ENCODE data around the gene CCNQ. TPM values are rescaled to one million over a fixed set of nuclear protein-coding genes. Genes with fewer than 3 reads are reported as not detected.

Gene CCNQ
- 24.4 and 28.2 TPM in 2 replicates for total RNA-seq
- 19.9 and 22.8 TPM in 2 replicates for polyA plus RNA-seq
- polyA plus RNA-seq (2012) = 25.2 and 30.4 TPM in 2 replicates
- polyA minus RNA-seq (ENCODE audit: low replicate concordance) = 44.1 and 48.3 TPM in 2 replicates

- no peaks in the 10 kb centered on the region for H3K36me3 ChIP-seq (ENCODE audit: control insufficient read depth, insufficient read depth, low read length)
- peaks cover 14% of the 10 kb centered on the region for H3K79me2 ChIP-seq (ENCODE audit: control insufficient read depth, insufficient read depth, low read length)
- TF ChIP-seq EZH2 (IDR thresholded peaks at IDR 0.05; ENCODE audit: low read length, missing control alignments) = no peak
- no peak for TF ChIP-seq CTCF (conservative IDR thresholded peaks at IDR 0.05 in 1 of 2, IDR thresholded peaks at IDR 0.05 in 1 of 2; ENCODE audit: low read depth in 1 of 2, low read length in 2 of 2)
- peak within 1 kb of the TSS; percentile 73 for H2AFZ ChIP-seq (ENCODE audit: low read length)
- peak; percentile 10 to 37 for DNase-seq (ENCODE audit: low read depth in 2 of 2)
- peak within 1 kb of the TSS; percentile 32 for H3K27ac ChIP-seq (ENCODE audit: insufficient read depth, low read length)
- H3K27me3 ChIP-seq (ENCODE audit: control insufficient read depth, insufficient read depth, low read length) = no peaks in the 10 kb centered on the region
- no peaks in the 10 kb centered on the region for H4K20me1 ChIP-seq (ENCODE audit: control insufficient read depth, extremely low read depth, insufficient read depth, low read length)
- H3K4me2 ChIP-seq (ENCODE audit: extremely low read depth, insufficient read depth, low read length) = peak within 1 kb of the TSS; percentile 58
- H3K9ac ChIP-seq (ENCODE audit: insufficient read depth, low read length) = peak within 1 kb of the TSS; percentile 66
- peaks cover 2% of the 10 kb centered on the region for H3K4me1 ChIP-seq (ENCODE audit: control insufficient read depth, extremely low read depth, insufficient read depth, low read length)
- no peaks in the 10 kb centered on the region for H3K9me3 ChIP-seq (ENCODE audit: control insufficient read depth, insufficient read depth, low read depth, low read length)
- peak within 1 kb of the TSS; percentile 59 to 71 (median 68) for H3K4me3 ChIP-seq (replicated peaks in 1 of 4; ENCODE audit: control extremely low read depth in 1 of 4, insufficient read depth in 1 of 4, low read depth in 3 of 4, low read length in 4 of 4)
Measured at GRCh38 chrX:153598541-153599191, at the start of gene CCNQ. Gene CCNQ (minus strand): TSS chrX:153599139. CDS start chrX:153599073, 66 bp downstream.

GRCh38 chrX:153647461-153648357 lies 48.8 kb upstream of the CCNQ start:
- no peaks in the 10 kb centered on the region for H3K9me3 ChIP-seq (ENCODE audit: control insufficient read depth, insufficient read depth, low read depth, low read length)
- no peak overlapping the region for H3K4me3 ChIP-seq (replicated peaks in 1 of 4; ENCODE audit: control extremely low read depth in 1 of 4, insufficient read depth in 1 of 4, low read depth in 3 of 4, low read length in 4 of 4)
- H4K20me1 ChIP-seq (ENCODE audit: control insufficient read depth, extremely low read depth, insufficient read depth, low read length) = no peaks in the 10 kb centered on the region
- no peaks in the 10 kb centered on the region for H3K36me3 ChIP-seq (ENCODE audit: control insufficient read depth, insufficient read depth, low read length)
- H3K9ac ChIP-seq (ENCODE audit: insufficient read depth, low read length) = no peak overlapping the region
- peaks cover 12% of the 10 kb centered on the region for H3K27me3 ChIP-seq (ENCODE audit: control insufficient read depth, insufficient read depth, low read length)
- TF ChIP-seq CTCF (conservative IDR thresholded peaks at IDR 0.05 in 1 of 2, IDR thresholded peaks at IDR 0.05 in 1 of 2; ENCODE audit: low read depth in 1 of 2, low read length in 2 of 2) (no peak), EZH2 (IDR thresholded peaks at IDR 0.05; ENCODE audit: low read length, missing control alignments) (peak; percentile 66)
- H3K27ac ChIP-seq (ENCODE audit: insufficient read depth, low read length) = no peak overlapping the region
- H3K4me2 ChIP-seq (ENCODE audit: extremely low read depth, insufficient read depth, low read length) = no peak overlapping the region
- no peaks in the 10 kb centered on the region for H3K4me1 ChIP-seq (ENCODE audit: control insufficient read depth, extremely low read depth, insufficient read depth, low read length)
- H2AFZ ChIP-seq (ENCODE audit: low read length) = no peak overlapping the region
- no peak for DNase-seq (ENCODE audit: low read depth in 2 of 2)
- H3K79me2 ChIP-seq (ENCODE audit: control insufficient read depth, insufficient read depth, low read length) = no peaks in the 10 kb centered on the region
